ENCODE measurements around the gene FAM168A.
A peak's percentile ranks its signal among the peaks of the same experiment; 100 is the strongest.

The FAM168A gene

DNA sequence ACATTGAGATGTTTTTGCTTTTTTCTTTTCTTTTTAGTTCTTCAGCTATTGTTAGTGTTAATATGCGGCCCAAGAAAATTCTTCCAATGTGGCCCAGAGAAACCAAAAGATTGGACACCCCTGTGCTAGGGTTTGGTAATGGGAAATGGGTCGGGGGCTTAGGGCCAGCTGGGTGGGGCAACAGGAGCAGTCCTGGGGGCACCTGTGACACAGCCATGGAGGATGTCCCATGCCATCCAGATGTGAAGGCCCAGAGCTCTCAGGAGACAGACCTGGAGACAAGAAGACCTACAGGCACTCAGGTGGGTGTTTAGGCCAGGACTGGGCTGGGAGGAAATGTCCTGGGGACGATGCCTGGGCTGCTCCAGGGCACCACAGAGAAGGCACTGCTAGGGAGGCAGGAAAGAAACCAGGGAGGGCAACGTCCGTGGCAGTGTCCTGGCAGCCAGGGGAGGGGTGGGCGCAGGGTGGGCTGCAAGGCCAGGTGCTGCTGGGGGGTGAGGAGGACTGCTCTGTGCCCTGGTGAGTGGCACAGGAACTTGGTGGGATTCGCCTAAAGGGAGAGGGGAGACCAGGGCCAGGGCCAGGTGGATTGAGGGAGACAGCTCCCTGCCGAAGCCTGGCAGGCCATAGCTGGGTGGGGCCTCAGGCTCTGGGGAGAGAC lies 200.3 kb downstream of the FAM168A start:
- peak; percentile 2 for DNase-seq

DNA sequence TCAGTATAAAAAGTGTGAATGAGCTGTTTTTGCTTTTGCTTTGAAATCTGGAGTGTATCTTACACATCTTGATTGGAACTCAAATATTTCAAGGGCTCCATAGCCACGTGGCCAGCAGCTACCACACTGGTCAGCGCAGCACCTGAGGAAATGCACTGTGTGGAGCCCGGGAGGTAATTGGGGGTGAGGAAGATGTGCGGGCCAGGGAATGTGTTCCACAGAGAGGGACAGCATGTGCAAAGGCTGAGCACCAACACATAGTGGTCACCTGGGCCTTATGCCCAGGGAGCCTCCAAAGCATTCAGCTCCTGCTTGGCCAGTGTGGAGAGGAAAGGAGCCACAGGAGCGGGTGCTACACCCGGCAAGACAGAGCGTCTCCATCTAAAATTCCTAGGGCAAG lies 200.9 kb downstream of the FAM168A start:
- DNase-seq: no peak

GRCh38 chr11:73396251-73396930 lies 201.5 kb downstream of the FAM168A start:
- no peak for DNase-seq

GRCh38 chr11:73395297-73396208 lies 202.4 kb downstream of the FAM168A start:
- DNase-seq: peak; percentile 33

DNA sequence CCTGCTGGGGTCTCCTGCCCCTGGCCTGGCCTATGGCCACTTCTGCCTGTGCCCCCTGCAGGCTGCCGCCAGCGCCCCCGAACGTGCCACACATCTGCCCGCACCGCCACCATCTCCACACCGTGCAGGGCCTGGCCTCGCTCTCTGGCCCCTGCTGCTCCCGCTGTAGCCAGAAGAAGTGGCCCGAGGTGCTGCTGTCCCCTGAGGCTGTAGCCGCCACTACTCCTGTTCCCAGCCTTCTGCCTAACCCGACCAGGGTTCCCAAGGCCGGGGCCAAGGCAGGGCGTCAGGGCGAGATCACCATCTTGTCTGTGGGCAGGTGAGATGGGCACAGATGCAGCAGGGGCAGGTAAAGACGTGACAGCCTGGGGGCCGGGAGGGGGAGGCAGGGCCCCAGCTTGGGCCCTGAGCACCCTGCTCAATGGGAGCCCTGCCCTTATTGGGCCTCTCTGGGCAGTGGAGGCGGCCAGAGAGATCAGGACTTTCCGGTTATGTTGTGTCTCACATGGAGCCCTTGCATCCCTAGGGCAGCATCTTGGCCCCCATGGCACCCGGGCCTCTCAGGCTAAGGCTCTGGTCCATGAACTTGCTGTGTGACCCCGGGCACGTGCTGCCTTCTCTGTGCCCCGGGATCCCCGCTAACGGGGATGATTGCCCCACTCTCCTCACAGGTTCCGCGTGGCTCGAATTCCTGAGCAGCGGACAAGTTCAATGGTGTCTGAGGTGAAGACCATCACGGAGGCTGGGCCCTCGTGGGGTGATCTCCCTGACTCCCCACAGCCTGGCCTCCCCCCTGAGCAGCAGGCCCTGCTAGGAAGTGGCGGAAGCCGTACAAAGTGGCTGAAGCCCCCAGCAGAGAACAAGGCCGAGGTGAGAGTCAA lies 203.3 kb downstream of the FAM168A start:
- peak; percentile 2 for DNase-seq

DNA sequence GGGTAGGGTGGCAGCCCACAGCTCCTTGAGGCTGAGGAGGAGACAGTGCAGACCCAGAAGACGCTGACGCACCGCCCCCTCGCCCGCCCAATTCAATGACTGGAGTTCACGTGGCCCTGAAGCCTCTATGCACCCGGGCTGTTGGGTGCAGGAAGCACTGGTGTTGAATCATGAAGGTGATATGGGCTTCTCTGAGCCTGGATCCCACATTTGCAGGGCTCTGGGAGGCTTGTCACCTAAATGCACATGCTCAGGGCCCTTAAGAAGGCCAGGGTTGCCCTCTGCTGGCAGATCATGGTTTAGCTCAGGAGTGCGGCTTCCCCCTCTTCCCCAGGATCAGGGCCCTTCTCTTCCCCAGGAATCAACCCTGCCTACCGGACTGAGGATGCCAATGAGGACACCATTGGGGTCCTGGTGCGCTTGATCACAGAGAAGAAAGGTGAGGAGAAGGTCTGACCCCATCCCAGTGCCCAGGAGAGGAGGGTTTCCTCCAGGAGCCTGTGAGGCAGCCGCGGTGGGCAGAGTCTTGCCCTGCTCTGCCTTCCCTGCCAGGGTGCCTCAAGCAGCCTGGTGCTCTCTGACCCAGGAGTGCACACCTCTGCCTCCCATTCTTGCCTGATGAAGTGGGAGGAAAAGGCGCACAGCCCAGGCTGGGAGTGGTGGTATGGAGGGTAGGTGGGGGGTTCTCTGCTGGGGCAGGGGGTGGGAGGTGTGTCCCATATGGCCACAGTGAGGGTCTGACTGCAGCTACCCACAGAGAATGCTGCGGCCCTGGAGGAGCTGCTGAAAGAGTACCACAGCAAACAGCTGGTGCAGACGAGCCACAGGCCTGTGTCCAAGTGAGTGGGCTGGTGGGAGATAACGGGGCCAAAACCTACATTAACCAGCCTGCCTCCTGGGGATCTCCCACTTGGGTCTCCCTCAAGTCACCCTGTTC lies 204.2 kb downstream of the FAM168A start:
- DNase-seq: peak; percentile 88

GRCh38 chr11:73393011-73393380 lies 204.9 kb downstream of the FAM168A start:
- DNase-seq: no peak

DNA sequence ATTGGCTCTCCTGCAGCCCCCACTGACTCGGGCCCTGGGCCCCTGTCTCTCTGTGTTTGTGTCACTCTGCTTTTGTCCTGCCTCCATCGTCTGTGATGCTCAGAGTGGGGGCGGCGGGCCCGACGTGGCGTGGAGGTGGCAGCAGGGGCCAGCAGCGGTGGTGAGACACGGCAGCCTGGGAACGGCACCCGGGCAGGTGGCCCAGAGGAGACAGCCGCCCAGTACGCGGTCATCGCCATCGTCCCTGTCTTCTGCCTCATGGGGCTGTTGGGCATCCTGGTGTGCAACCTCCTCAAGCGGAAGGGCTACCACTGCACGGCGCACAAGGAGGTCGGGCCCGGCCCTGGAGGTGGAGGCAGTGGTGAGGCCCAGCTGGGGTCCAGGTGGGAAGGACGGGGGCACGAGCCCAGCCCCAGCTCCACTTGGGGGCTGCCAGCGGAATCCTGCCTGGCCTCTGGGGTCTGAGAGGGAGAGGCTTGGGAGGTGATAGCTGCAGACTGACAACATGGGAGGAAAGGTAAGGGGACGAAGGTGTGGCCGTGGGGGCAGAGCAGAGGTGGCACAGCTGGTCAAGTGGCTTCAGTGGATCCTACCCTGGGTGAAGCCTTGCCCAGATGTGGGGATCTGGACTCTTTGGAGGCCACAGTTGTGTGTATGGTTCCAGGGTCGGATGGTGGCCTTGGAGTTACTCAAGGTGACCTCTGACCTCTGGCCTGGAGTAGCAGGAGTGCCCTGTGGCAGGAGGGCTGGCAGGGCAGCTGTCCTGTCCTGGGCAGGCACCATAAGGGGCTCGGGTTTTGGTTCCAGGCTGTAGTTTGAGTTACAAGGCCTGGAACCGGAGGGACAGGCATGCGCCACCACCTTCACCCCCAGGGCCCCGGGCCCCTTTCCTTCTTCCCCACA lies 205.6 kb downstream of the FAM168A start:
- peak; percentile 6 for DNase-seq

DNA sequence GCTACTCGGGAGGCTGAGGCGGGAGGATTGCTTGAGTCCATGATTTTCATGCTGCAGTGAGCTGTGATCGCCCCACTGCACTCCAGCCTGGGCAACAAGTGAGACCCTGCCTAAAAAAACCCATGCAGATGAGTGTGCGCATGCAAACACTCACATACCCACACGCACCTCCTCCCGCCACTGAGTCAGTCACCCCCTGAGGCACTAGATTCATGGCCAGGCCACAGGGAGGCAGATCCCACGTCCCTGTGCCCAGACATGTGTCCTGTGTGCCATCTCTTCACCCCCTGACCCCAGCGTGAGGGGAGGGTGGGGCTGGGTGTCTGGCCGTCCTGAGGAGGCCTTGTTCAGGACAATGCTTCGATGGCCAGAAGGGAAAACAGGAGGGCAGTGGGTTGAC lies 206.2 kb downstream of the FAM168A start:
- no peak for DNase-seq

GRCh38 chr11:73390601-73391565 lies 207.0 kb downstream of the FAM168A start:
- no peak for DNase-seq

DNA sequence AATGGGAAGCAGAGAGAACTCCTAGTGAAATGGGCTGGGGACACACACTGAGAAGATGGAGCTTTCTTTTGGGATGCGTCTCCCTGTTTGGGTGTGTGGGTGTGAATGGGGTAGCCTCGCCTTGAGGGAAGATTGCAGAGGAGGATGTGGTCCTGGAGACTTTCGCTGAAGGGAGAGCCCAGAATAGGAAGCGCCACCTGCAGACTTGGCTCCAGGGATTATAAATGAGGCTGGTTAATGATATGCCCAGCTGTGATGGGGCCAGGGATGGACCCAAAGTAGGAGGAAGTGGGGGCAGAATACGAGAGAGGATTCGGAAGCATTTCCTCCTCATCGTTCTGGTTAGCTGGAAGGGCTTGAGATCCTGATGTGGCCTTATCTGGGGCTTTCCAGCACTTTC lies 208.0 kb downstream of the FAM168A start:
- DNase-seq: peak; percentile 9

GRCh38 chr11:73389134-73389525 lies 208.8 kb downstream of the FAM168A start:
- no peak for DNase-seq

DNA sequence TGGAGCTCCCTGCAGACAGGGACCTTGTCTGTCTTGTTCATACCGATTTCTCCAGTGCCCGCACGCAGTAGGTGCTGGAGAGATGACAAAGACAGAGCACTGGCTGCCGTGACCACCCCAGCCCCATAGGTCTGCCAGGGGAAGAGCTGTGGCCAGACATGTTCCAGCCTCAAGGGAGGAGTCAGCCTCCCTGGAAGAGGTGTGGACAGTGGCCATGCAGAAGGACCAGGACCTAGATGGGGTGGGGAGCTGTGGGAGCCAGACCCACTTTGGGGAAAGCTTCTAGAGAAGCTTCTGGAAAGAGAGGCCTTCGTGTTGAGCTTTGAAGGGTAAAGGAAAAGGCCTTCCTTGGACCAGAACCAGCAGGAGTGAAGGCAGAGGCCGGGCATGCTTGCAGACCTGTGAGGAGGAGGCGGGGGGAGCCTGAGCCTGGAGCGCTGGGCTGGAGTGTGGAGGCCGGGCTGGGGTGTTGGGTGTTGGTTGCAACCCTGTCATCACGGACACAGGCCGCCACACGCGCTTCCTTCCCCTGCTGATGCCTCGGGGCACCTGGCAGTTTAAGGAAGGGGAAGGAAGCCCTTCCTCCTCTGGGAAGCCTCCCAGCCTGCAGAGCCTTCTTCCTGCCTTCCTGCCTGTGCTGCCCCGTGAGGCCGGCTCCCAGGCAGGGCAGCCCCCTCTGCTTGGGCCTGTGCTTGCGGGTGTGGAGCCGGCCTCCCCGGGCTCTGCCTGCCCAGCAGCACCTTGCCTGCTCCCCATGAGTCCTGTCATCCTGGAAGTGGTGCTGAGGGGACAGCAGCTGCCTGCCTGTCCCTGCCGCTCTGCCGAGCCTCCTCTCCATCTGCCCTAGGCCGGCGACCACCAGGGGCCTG lies 209.4 kb downstream of the FAM168A start:
- peak; percentile 50 for DNase-seq

DNA sequence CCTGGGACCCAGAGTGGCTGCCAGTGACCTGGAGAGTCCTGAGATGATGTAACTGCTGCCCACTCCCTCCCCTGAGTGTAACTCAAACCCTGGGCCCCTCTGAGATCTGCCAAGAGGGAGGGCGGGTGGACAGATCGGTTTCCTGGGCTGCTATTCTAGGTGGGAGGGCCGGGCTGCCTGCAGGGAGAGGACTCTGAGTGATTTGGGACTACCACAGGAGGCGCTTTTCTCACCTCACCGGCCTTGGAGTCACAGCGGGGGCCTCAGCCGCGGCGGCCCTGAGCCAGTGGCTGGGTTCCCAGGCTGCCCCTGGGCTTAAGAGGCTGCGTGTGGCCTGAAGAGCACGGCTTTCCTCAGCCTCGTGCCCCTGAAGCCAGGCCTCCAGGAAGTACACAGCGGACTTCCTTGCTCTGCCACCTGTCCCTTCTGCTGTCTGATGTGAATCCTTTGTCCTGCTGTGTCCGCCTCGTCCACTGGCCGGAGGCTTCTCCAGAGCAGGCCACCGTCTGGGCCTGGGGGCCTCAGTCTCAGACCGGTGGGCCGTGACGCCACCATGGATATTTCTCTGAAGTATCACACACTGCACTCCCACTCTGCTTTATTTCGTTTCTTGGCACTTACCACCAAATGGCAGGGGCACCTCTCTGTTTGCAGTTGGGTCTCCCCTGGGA lies 210.2 kb downstream of the FAM168A start:
- DNase-seq: peak; percentile 72

GRCh38 chr11:73386546-73386945 lies 211.4 kb downstream of the FAM168A start:
- no peak for DNase-seq

- no peak for DNase-seq
Measured at GRCh38 chr11:73386016-73386415, 211.9 kb downstream of the FAM168A start.

- DNase-seq: peak; percentile 45
Measured at GRCh38 chr11:73384872-73385689, 212.8 kb downstream of the FAM168A start.

All from retina (tissue), 1 donor.